ENCODE data around the gene ZNF654.
"Not testable (repeated sequence)": the region's sequence is repeated elsewhere in the genome, so short reads cannot be mapped to it uniquely, and the experiment has no call there.

The ZNF654 gene

DNA sequence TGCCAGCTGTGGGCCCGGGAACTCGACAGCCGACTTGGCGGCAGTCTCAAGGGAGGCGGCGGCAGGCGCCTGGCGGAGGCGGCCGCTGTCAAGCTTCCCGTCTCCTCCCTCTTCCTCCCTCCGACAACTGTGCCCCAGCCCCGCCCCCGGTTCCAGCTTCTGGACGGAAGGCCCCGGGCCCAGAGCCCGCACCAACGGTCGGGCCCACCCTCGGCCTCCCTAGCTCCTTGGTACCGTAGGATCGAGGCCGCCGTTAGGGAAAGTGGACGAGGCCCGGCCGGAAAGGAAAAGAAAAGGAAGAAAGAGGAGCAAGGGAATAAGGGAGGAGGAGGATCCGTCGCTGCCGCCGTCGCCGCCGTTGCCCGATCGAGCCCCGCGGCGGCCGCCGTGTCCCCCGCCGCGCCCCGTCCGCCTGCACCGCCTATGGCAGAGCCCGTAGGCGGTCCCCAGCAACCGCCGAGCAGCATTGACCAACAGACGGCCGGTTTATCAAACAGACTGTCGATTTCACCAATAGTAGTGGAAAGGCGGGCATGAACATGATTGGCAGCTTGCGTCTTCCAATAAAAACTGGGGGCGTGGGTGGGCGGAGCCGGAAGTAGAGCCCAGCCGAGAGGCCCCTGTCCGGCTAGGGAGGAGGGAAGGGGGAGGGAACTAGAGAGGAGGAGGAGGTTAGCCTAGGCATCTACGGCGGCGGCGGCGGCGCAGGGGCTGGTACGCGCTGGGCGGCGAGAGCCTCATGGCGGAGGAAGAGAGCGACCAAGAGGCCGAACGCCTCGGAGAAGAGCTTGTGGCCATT is at the start of gene ZNF654, which contains the start of gene CGGBP1:
Gene ZNF654 (plus strand): TSS at position 675 of the 799 bp plus-strand sequence. CDS start 65 bp downstream, at position 740.
Gene CGGBP1 (minus strand): TSS at position 425 of the 799 bp plus-strand sequence. CDS start 3,029 bp downstream, outside the sequence.
- peak; percentile 79 for DNase-seq

DNA sequence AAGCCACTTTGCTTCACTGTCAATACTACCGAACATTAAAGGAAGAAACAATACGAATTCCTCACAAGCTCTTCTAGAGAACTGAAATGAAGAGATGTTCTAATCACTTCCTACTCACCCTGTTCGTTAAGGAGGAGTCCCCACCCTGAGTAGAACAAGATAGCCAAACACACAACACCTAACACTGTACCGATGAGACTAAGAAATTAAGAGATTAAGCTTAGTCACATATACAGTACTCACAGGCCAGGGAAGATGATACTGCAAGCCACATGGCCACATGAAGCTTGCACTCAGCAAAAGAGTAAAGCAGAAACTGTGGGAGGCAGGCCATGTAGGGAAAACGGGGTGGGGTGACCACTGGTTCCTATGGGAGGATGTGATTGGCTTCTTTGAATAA is 48.2 kb upstream of the ZNF654 start:
- no peak for DNase-seq

DNA sequence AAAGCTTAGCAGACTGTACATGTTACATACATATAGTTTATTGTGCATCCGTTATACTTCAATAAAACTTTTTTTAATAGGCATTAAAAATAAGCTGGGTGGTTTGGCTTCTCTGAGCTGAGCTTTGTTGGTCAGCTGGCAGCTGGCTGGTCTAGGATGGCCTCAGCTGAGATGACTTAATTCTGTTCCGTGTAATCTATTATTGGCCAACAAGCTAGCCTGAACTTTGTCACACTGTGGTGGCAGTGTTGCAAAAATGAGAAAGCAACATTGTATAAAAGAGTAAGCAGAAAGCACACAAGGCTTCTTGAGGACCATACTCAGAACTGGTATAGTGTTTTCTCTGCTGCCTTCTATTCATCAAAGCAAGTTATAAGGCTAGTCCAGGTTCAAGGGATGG is 45.5 kb upstream of the ZNF654 start:
- DNase-seq = no peak

DNA sequence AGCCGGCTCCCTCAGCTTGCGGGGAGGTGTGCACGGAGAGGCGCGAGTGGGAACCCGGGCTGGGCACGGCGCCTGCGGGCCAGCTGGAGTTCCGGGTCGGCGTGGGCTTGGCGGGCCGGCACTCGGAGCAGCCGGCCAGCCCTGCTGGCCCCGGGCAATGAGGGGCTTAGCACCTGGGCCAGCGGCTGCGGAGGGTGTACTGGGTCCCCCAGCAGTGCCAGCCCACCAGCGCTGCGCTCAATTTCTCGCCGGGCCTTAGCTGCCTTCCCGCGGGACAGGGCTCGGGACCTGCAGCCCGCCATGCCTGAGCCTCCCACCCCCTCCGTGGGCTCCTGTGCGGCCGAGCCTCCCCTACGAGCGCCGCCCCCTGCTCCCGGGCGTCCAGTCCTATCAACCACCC is 43.4 kb upstream of the ZNF654 start:
- DNase-seq = not testable (repeated sequence)

DNA sequence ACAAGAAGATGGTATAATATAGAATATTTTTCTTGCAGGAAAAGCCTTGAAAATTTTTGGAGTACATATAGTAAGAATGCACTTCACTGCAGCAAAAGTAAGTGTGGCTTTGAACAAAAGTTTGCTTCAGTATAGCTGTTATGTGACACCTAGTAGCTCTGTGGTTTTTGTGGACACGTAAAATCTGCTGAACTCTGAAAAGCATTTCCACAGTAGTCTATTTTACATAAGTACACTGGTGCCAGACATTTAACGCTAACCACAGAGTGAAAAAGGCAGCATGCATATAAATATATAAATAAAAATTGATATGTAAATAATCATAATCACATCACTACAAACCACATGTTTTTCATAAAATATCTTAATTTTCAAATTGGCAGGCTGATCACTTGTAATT is 40.0 kb upstream of the ZNF654 start:
- no peak for DNase-seq

DNA sequence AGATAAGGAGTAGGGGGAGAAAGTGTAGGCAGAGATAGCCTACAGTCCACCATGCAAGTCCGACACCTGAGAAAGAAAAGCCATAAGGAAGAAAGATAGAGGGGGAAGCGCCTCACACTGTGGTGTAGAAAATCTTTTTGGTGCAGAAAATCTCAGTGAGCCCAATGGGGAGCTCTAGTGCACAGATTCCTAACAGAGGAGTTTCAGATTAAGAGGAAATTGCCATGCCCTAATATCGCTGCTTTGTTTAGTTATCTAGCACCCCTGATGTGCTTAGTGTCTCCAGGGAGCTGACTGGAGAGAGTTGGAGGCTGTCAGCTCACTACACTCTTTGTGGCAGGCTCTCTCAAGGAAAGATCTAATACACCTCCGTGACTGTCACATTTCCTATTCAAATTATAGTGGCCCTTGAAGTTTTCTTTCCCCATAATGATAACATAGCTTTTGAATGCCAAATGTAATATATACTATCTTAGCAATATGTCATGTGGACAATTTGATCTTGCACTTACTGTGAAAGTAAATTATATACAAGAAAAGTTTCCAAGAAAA is 34.0 kb upstream of the ZNF654 start:
- no peak for DNase-seq

DNA sequence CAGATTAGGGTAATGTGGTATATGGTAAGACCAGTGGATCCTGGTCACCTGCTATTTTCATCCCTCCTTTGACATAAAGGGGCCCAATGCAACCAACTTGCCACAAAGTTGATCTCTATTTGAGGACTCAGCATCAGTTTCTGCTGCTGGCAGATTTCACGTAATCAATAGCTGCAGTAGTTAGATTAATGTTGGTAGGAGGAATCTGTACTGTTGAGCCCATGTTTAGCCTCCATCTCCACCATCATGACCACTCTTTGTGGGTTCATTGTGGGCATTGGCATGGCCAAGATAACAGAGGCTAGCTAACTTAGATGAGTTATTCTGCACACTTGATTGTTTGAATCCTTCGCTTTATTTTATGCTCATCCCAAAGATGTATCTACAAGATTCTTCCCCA is 30.2 kb upstream of the ZNF654 start:
- DNase-seq = no peak

DNA sequence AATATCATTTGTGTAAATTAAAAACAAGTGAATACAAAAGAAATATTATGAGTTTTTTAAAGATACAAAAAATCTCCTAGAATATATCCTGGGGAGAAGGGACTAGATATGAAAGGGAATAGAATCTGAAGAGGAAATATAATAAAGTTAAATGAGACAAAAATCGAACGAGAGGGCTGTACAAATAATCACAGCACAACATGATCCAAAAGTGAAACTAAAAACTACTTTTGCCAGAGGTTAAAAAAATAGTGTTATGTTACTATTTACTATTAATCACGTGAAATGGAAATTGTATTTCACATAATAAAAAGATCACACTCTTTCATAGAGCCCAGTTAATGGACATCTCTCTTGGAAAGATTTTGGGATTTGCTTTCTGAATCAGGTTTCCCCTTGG is 28.8 kb upstream of the ZNF654 start:
- DNase-seq = no peak

DNA sequence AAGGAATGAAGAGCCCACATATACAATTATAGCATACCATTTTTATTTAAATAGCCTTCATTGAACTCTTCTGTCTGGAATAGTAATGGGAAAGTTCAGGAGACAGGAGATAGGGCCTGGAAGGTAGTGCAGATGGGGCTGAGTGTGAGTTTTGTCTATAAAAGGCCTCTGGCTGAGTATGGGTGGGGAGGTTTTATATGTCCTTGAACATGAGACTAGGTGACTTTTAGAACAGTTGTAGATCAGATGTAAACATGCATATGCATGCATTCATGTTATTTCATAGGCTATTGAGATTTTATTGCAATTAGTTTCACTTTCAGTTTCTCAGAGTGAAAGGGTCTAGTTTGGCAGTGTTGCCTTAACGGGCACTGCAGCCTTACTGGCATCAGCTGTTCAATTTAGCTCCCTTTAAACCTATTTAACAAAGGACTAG is 27.4 kb upstream of the ZNF654 start:
- no peak for DNase-seq

DNA sequence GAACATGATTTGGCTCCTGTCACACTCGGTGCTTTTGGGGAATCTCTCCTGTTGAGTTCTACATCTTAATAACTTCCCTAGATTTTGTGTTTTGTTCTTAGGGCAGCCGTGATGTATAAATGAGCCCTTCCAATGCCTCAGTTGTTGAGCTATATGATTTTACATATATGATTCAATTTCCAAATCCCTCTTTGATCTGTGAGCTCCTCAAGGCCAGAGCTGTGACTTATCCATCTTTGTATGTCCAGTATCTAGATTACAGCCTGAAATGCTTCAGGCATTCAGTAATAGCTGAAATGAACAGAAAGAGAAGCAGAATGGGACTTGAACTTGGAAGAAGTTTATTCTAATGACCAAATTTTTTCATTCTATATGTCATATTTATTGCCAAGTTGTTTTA is 26.8 kb upstream of the ZNF654 start:
- DNase-seq = no peak

DNA sequence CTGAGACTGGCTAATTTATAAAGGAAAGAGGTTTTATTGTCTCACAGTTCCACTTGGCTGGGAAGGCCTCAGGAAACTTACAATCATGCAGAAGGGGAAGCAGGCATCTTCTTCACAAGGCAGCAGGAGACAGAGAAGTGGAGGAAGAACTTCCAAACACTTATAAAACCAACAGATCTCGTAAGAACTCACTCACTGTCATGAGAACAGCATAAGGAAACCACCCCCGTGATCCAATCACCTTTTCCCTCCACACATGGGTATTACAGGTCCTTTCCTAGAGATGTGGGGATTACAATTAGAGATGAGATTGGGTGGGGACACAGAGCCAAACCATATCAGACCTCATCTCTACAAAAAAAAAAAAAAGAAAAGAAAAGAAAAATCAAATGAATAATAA is 26.0 kb upstream of the ZNF654 start:
- no peak for DNase-seq

DNA sequence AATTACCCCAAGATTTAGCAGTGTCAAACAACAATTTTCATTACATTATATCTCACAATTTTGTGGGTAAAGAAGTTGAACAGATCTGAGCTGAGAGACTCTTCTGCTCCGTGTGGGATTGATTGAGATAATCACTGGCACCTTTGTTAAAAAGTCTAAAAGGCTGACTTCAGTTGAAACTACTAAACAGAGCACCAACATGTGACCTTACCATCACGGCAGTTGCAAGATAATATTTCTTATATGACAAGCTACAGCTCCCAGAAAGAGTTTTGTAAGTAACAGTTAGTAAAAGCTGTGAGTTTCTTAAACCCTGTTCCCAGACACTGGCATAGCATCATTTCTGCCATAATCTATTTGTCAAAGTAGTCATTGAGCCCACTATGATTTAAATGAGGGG is 25.2 kb upstream of the ZNF654 start:
- DNase-seq = no peak

DNA sequence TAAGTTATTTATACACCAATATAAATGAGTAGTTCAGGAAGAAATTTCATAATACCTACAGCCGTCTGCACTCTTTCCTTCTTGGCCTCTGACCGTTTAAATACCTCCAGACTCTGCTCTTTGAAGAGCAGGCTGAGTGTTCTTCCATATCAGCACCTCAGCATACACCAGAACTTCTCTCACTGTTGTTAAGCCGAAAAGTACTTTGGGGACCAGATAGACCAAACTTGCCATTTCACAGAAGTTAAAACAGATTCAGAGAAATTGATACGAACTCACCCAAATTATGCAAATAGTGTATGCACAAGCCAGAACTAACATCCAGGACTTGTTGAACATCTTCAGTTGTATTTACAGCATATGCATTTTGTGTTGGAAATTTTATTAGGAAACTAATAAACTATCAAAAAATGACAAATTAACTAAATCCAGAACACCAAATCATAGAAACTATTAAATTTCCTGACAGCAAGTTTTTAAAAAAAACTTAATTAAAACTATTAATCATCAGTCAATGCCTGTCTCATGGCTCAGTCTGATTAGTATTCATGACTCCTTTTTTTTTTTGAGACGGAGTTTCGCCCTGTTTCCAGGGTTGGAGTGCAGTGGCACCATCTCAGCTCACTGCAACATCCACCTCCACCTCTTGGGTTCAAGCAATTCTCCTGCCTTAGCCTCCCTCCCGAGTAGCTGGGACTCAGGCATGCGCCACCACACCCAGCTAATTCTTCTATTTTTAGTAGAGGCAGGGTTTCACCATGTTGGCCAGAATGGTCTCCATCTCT is 24.4 kb upstream of the ZNF654 start:
- no peak for DNase-seq

DNA sequence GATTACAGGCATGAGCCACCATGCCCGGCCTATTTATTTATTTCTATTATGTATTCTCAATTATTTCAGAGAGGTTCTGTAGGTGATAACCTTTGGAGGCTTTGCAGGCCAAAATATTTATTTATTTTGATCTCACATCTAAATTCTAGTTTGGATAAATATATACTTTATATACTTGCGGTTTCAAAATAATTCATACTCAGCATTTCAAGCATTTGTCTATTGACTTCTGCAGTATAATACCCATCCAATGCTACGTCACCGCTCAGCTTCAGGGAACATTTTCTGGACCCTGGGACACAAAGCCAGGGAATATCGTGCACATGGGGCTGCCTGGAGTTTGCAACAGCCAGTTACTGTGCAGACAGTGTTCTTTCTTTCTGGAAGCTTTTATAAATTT is 22.8 kb upstream of the ZNF654 start:
- no peak for DNase-seq

DNA sequence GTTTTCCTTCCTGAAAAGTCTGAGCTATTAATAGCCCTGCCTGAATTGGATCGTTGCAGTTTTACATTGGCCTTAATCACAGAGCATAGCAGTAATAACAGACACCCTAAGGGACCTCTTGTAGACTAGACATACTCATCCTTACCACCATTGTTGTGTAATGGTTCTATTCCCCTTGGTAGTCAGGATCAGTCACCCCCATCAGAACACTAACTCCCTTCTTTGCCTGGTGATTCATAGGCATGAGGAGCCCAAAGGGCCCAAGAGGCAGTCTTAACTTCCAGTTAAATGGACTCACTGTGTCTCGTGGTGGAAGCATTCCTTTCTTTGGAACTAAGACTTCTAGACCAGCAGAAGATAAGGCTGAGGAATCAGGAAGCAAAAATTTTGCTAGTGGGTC is 20.5 kb upstream of the ZNF654 start:
- DNase-seq = no peak

DNA sequence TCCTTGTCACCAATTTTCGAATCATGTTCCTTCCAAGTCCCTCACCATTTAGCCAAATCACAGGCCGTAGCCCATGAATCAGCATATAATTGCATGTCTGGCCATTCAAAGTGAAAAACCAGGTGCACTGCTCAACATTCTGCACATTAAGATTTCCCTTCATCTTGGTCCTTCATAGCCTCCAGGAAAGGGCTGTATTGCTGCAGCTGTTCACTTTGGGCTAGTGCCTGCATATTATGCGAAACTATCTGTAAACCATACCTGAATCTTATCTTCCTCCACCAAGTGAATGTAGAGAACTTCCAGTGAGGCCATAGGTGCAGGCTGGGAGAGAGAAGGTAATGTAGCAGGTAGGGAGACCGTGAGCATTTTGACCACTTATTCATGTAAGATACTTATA is 18.5 kb upstream of the ZNF654 start:
- DNase-seq = no peak

DNA sequence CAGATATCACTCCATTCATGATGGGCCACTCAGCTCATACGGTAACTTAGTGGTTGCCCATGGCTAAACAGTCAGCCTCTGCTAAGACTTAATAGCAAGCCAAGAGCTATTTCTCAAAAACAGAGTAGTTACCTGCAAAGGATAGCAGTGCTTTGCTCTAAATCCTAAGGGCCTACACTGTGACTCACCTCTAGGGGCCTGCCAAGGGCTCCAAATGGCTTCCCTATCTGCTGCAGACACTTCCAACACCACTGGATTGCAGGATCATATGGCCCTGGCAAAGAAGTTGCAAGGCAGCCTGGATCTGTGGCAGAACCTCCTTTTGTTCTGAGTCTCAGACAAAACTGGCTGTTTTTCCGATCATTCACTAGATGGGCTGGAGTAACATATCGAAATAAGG is 18.1 kb upstream of the ZNF654 start:
- DNase-seq = no peak

DNA sequence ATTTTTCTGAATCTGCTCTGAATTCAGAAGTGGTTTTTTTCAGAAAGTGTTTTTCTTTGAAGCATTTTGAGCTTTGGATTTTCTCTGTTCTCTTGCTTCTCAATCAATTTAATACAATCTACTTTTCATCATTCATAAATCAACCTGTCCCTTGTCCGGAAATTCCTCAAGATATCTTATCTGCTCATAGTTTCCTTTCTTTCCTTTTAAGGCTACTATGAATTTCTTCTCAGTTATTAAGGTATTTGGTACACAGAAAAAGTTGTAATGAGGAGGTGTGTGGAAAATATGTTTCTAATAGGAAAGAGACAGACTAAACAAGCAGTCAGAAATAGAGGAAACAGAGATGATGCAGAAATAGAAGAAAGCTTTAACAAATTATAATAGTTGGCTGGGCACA is 14.6 kb upstream of the ZNF654 start:
- DNase-seq = no peak

DNA sequence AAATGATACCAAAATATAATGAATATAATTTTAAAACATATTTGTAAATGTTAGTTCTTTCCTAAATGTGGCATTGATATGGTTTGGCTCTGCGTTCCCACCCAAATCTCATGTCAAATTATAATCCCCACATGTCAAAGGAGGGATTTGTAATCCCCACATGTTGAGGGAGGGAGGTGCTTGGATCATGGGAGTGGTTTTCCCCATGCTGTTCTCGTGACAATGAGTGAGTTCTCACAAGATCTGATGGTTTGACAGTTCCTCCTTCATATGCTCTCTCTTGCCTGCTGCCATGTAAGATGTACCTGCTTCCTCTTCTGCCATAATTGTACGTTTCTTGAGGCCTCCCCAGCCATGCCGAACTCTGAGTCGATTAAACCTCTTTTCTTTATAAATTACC is 12.3 kb upstream of the ZNF654 start:
- no peak for DNase-seq

DNA sequence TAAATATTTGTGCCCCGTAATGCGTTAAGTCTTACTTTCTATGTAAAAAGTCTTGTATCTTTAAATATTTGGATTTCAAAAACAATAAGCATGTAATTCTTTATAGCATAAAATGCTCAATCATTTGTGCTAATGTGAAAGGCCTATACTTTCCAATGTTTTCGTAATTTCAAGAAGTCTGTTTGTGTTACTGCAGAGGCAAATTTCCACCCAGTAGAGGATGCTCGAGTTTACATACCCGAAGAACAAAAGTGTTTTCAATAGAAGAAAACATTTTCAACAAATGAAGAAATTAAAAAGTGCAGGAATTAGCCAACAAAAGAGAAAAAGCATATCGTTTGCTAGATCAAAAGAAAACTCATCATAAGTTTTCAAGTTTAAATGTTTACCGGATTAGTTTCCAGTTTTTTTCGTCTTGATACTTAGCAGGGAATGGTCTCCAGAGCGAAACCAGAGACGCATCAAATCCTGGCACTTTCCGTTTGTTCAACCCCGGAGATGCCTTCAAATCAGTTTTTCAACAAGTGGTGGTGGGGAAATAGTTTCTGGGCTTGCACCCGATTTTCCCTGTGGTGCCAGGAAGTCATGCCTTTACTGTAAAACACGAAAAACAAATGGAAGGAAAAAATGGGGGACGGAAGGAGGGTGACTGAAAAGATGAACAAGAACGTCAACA is 1.3 kb upstream of the ZNF654 start:
- no peak for DNase-seq

DNA sequence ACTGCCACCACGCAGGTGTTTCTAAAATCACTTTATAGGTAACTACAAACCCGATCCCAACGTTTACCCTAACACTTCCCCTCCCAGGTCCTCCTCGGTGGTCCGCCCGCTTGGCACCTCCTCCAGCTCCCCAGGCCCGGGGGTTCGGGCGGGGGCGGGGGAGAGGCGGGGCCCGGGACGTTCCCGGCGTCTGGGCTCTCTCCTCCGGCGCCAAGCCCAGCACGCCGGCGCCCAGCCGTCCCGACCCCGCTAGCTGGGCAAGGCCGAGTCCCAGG is 812 bp upstream of the ZNF654 start:
- peak; percentile 23 for DNase-seq

DNA sequence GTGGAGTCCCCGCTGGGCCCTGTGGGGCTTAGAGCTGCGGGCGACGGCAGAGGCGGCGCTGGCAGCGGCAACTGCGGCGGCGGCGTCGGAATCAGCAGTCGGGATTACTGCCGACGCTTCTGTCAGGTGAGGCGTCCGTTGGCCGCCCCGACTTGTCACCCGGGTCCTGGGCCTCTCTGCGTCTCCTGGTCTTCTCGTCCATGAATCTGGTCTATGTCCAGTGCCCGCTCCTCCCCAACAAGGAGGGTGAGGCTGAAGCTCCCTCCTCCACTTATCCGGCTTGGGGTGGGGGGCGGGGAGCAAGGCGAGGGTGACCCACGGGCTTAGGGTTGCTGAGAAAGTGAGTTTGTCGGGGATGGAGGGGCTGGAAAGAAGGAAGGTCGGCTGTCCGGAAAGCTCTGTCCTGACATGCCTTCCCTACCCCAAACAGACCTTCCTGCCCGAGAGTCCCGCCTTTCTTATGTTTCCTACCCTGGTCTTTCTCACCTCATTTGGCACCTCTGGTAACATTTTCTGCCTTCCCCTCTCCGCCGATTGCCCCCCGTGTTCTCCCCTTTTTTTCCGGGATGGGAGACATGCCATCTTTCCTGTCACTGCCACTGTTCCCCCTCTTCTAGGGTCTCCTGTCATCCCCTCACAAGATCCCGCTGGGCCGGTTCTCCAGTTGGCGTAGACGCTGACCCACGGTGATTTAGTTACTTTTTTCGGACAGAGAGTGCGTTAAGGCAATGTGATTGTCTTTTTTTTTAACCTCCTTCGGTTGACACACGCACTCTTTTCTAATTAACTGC is 520 bp downstream of the ZNF654 start:
- no peak for DNase-seq

DNA sequence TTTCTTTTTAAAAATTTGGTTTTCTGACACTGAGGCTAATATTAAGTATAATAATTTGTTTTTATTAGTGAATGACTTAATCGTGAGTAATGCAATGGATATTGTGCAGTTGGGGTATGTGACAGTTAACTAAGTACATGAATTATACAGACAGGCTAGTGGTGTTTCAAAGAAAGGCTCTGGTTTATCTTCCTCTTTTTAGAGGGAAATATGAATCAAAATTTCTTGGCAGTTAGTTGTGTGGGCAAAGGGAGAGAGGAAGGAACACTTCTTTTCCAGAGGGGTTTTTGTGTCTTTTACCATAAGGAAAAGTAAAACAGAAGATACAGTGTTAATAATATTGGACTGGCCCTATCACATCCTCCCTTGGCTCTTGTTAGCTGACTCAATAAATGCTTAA is 2.7 kb downstream of the ZNF654 start:
- DNase-seq = no peak
